Fibroblast of lung (primary cell): Measurements from ENCODE around the gene CD2AP.

ENCODE experiments used
- CTCF ChIP-seq, 2 donors: IDR thresholded peaks in 1 of 2; conservative IDR thresholded peaks in 1 of 2; 1 replicate in 1 of 2; 2 replicates in 1 of 2; pipeline ENCODE4 v1.5.1; 2011 to 2012; ENCODE audit warnings: low read length in 2 of 2, control low read depth in 1 of 2, inconsistent platforms in 1 of 2, low read depth in 1 of 2, mild to moderate bottlenecking in 1 of 2
- EZH2 ChIP-seq: IDR thresholded peaks from 2 replicates; pipeline ENCODE4 v1.5.1; 2012; ENCODE audit warnings: low read length, control low read depth, mild to moderate bottlenecking; ENCODE audit errors: missing control alignments

GRCh38 chr6:47484616-47485015 lies 7.0 kb downstream of the CD2AP start:
- TF ChIP-seq CTCF (conservative IDR thresholded peaks at IDR 0.05 in 1 of 2, IDR thresholded peaks at IDR 0.05 in 1 of 2; ENCODE audit: low read depth in 1 of 2, low read length in 2 of 2), result no peak
- no peak for TF ChIP-seq EZH2
